Stimulated activated CD8-positive, alpha-beta memory T cell treated with anti-CD3 and anti-CD28 coated beads, Interleukin-2, amount 100 ng/mL, for 1 hour (primary cell): ENCODE measurements around the gene EID2.
A peak's percentile ranks its signal among the peaks of the same experiment; 100 is the strongest.

Experiments used
- DNase-seq, 2 donors: peaks; one replicate each; pipeline ENCODE4 v3.0.0-alpha.2; 2020; ENCODE audit warnings: low read depth in 2 of 2

The EID2 gene

DNA sequence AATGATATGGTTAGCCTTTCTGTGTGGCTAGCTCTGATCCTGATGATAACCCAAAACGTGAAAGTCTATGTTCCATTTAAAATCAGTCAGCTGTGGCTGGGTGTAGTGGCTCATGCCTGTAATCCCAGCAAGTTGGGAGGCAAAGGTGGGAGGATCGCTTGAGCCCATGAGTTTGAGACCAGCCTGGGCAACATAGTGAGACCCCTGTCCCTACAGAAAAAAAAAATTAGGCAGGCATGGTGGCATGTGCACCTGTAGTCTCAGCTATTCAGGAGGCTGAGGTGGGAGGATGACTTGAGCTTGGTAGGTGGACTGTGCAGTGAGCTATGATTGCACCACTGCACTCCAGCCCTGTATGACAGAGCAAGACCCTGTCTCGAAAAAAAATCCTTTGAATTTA lies 6.2 kb downstream of the EID2 start:
- DNase-seq = no peak

- DNase-seq = no peak
These were observed 6.9 kb downstream of the EID2 start for GRCh38 chr19:39533003-39533512.

DNA sequence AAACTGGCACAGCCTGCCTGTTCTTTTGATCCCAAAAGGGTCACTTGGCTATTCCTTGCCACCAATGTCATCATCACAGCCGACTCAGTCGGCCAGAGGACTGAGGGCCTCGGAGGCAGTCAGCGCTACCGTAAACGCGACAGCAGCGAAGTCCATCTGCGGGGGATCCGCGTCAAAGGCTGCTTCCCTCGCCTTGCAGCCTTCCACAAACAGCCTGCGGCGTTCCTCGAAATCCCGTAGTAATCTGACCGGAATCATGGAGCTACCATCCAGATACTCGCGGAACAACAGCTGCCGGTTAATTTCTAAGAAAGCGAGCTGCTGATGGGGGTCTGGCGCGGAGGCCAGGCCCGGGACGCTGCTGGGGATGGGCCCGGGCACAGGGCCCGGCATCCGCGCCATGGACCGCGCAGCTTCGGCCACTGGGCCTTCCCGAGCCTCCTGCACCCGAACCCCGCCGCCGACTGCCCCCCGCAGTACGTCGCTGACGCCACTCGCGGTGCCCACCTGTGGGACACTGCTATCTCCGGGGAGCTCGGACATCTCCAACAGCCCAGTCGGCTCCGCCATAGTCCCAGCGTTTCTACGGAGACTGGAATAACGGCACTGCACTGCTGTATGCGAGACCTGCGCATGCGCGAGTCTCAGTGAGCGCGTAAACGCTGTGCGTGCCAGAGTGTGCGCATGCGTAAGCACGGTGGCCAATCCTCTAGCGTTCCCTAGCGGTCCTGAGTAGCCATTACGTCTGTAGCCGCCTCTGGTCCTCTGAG lies 7.5 kb downstream of the EID2 start, which contains the start of gene EID2B:
Gene EID2B, minus strand, starts transcription at position 620 of the 770 bp plus-strand sequence. Its CDS starts 50 bp downstream, at position 570.
- peak; percentile 87 to 90 for DNase-seq

DNA sequence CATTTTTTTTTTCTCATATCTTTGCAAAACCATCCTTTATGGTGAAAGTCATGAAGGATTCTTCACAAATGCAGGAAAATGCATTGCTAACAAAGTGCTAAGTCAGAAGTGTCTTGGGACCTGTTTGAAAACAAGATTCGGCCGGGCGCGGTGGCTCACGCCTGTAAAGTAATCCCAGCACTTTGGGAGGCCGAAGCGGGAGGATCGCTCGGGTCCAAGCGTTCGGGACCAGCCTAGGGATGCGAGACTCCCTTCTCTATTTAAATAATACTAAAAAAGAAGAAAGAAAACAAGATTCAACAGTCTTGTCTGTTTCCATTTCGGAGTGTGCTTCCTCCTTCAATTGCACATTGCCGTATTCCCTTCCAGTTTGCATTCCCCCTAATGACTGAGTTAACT lies 8.1 kb downstream of the EID2 start:
- DNase-seq = no peak

DNA sequence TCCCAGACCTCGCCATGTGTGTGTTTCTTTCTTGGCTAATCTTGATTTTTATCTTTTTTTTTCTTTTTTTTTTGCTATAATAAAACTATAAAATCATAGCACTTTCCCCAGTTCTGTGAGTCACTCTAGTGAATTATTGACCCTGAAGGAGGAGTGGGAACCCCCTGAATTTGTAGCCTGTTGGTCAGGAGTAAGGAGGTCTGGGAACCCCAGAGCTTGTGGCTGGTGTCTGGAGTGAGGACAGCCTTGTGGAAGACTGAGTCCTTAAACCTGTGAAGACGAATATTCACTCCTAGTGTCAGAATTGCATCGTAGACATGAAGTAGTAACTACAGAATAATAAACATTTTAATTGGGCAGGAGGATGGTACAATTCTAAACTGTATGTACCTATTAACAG lies 14.8 kb downstream of the EID2 start:
- no peak for DNase-seq

GRCh38 chr19:39524495-39524894 lies 15.5 kb downstream of the EID2 start:
- no peak for DNase-seq

DNA sequence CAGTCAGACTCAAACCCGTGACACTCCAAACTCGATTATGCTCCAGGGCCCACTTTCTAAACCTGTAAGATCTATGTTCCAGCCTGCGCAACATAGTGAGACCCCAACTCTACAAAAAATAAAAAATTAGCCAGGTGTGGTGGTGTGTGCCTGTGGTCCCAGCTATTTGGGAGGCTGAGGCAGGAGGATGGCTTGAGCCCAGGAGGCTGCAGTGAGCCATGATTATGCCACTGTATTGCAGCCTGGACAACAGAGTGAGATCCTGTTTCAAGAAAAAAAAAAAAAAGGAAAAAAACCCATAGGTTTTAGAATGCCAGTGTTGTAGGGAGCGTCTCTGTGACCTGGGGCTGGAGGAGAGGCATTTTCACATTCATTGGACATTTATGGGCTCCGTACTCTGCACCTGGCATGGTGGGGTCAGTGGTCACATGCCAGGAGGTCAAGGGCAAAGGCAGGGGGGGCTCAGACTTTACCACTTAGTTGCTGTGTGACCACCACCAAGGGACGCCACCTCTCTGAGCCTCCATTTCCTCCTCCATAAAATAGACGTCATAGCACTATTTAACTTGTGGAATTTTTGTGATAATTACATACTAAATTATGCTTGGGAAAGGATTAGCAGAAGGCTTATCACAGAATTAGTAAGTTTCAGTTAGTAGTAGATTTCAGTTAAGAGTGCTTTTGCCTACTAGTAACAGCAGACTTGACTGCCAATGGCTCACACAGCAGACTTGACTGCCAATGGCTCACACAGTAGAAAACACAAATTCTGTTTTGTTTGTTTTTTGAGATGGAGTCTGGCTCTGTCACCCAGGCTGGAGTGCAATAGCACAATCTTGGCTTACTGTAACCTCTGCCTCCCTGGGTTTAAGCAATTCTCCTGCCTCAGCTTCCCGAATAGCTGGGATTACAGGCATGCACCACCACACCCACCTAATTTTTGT lies 19.1 kb downstream of the EID2 start:
- no peak for DNase-seq

DNA sequence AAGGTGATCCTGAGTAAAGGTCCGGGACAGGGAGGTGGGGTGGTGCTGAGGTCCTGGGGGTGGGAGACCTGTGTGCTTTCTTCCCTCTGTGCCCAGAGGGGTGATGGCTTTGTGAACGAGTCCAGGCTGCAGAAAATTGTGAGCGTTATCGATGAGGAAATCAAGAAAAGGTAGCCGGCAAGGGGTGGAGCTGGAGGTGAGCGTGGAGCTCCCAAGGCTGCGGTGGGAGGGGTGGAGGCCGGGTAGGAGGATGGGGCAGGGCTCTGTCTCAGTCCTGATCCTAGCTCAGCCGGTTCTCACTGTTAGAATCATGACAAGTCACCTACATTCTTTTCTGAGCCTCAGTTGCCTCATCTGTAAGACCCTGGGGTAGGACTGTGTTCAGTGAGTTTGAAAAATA lies 21.0 kb downstream of the EID2 start:
- no peak for DNase-seq

GRCh38 chr19:39518458-39518857 lies 21.5 kb downstream of the EID2 start:
- DNase-seq = no peak

- DNase-seq = no peak
These were observed 22.5 kb downstream of the EID2 start for GRCh38 chr19:39517432-39517831.

- DNase-seq = no peak
These were observed 23.7 kb downstream of the EID2 start for GRCh38 chr19:39516270-39516669.

GRCh38 chr19:39515551-39516191 lies 24.3 kb downstream of the EID2 start:
- DNase-seq = no peak

DNA sequence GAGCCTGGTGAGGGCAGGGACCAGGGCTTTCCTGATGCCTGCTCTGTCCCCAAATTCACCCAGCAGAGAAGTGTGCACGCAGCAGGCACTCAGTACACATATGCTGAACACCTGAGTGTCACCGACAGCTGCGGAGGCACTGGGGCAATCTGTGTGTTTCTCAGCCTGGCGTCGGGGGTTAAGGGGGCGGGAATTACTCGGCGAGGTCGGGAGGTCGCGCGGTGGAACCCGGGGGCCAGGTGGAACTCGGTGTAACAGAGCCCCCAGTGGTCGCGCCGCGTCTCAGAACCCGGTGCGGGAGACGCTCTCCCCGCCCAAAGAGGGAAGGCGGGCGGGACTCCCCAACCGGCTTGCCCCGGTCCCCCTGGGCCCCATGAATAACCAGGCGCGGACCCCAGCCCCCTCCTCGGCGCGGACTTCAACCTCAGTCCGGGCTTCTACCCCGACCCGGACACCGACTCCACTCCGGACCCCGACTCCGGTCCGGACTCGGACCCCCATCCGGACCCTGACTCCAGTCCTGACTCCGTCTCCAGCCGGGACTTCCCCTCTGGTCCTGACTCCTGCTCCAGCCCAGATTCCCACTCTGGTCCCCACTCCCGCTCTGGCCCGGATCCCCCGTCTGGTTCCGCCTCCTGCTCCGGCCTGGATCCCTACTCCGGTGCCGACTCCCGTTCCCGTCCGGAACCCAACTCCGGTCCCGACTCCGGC lies 25.0 kb downstream of the EID2 start, which contains the start of gene SELENOV:
Gene SELENOV, plus strand, starts transcription at position 300 of the 711 bp plus-strand sequence. Its CDS starts 74 bp downstream, at position 374.
- no peak for DNase-seq

- DNase-seq = no peak
These were observed 27.0 kb downstream of the EID2 start for GRCh38 chr19:39512988-39513387.

DNA sequence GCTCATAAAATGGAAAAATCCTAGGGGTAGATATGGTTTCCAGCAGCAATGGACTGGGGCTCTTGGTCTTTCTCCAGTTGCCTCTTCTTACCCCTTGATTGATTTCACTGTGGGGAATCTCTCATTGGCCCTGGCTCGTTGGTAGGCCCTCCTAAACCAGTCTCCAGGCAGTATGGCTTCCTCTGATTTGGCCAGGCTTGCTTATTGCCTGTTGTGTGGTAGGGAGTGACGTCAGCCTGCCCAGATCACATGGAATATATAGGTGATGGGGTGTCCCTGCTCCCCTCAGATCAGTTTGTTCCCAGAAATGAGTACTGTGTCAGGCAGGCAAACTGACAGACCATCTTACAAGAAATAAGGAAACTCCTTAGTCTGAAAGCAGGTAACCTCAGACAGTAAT lies 30.7 kb downstream of the EID2 start:
- no peak for DNase-seq

DNA sequence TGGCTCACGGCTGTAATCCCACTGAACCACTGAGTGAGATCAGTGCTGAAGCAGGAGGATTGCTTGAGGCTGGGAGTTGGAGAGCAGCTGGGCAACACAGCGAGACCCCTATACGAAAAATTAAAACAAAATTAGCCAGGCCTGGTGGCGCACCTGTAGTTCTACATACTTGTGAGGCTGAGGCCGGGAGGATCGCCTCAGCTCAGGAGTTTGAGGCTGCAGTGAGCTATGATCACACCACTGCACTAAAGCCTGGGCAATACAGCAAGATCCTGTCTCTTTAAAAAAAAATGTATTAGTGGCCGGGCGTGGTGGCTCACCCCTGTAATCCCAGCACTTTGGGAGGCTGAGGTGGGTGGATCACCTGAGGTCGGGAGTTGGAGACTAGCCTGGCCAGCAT lies 31.3 kb downstream of the EID2 start:
- DNase-seq = no peak

GRCh38 chr19:39507715-39508364 lies 32.1 kb downstream of the EID2 start:
- no peak for DNase-seq

DNA sequence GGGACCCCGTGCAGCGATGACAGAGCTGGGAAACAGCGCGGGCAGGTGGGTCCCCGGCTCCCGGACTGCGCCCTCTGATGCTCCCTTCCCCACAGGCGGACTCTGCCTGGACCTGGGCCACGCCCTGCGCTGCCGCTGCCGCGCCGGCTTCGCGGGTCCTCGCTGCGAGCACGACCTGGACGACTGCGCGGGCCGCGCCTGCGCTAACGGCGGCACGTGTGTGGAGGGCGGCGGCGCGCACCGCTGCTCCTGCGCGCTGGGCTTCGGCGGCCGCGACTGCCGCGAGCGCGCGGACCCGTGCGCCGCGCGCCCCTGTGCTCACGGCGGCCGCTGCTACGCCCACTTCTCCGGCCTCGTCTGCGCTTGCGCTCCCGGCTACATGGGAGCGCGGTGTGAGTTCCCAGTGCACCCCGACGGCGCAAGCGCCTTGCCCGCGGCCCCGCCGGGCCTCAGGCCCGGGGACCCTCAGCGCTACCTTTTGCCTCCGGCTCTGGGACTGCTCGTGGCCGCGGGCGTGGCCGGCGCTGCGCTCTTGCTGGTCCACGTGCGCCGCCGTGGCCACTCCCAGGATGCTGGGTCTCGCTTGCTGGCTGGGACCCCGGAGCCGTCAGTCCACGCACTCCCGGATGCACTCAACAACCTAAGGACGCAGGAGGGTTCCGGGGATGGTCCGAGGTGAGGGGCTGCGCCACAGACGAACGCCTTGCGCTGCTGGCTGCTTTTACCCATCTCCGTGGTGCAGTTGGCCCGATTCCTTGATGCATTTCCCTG lies 32.8 kb downstream of the EID2 start:
- peak in 1 of 2 donors; percentile 31 for DNase-seq

- DNase-seq = no peak
These were observed 33.4 kb downstream of the EID2 start for GRCh38 chr19:39506598-39506943.
